Esophagus squamous epithelium (tissue), 4 donors: ENCODE data around the gene KSR1.

Source experiments
- POLR2A ChIP-seq, 4 donors: fragments of 450-650 bp; IDR thresholded peaks; one replicate each; pipeline ENCODE4 v1.6.1; 2017; ENCODE audit warnings: antibody characterized with exemption in 4 of 4, mild to moderate bottlenecking in 4 of 4, moderate library complexity in 3 of 4
- TF ChIP-seq, protein P1 (sequence below), 6 experiments: fragments of 450-650 bp in 4 of 6; fragments of 200-600 bp in 2 of 6; sonication (generic) in 2 of 6; IDR thresholded peaks; one replicate each; pipeline ENCODE4 v1.5.1; 2016 to 2019; ENCODE audit warnings: antibody characterized with exemption in 6 of 6, mild to moderate bottlenecking in 4 of 6, moderate library complexity in 4 of 6

DNA sequence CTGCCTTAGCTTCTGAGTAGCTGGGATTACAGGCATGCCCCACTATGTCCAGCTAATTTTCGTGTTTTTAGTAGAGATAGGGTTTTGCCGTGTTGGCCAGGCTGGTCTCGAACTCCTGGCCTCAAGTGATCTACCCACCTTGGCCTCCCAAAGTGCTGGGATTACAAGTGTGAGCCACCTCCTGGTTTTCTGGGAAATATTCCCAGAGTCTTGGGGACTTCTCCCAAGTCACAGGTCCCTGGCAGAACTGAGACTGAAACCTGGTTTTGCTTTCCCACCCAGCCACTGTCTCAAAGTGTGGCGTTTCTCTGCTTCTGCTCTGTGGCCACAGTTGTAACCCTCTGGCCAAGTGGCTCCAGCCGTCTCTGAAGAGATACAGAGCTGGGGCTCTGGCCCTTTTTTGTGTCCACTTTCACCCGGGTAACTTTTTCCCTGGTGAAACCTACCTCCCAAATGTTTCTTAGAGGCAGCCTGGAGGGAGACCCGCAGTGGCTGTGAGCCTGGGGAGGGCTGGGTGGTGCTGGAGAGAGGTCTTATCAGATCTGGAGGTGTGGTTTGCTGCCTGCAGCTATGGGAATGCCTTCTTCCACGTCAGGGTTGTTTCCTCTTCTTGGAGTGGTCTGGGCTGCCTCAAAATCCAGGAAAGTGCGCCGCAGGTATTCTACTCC is 5.1 kb downstream of the KSR1 start:
- TF ChIP-seq, protein P1, sequence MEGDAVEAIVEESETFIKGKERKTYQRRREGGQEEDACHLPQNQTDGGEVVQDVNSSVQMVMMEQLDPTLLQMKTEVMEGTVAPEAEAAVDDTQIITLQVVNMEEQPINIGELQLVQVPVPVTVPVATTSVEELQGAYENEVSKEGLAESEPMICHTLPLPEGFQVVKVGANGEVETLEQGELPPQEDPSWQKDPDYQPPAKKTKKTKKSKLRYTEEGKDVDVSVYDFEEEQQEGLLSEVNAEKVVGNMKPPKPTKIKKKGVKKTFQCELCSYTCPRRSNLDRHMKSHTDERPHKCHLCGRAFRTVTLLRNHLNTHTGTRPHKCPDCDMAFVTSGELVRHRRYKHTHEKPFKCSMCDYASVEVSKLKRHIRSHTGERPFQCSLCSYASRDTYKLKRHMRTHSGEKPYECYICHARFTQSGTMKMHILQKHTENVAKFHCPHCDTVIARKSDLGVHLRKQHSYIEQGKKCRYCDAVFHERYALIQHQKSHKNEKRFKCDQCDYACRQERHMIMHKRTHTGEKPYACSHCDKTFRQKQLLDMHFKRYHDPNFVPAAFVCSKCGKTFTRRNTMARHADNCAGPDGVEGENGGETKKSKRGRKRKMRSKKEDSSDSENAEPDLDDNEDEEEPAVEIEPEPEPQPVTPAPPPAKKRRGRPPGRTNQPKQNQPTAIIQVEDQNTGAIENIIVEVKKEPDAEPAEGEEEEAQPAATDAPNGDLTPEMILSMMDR (IDR thresholded peaks at IDR 0.05) = no peak
- TF ChIP-seq POLR2A (IDR thresholded peaks at IDR 0.05) = no peak
